CD4-positive, alpha-beta T cell treated with Interleukin-17A for 4 hours (primary cell): Measurements from ENCODE around the gene PCDHGB5.
A peak's percentile ranks its signal among the peaks of the same experiment; 100 is the strongest.
"Not testable (repeated sequence)": the region's sequence is repeated elsewhere in the genome, so short reads cannot be mapped to it uniquely, and the experiment has no call there.

Experiments used
- DNase-seq: peaks from one replicate; pipeline ENCODE4 v3.0.0-alpha.2; 2020; ENCODE audit warnings: mixed read lengths

Gene PCDHGB5

DNA sequence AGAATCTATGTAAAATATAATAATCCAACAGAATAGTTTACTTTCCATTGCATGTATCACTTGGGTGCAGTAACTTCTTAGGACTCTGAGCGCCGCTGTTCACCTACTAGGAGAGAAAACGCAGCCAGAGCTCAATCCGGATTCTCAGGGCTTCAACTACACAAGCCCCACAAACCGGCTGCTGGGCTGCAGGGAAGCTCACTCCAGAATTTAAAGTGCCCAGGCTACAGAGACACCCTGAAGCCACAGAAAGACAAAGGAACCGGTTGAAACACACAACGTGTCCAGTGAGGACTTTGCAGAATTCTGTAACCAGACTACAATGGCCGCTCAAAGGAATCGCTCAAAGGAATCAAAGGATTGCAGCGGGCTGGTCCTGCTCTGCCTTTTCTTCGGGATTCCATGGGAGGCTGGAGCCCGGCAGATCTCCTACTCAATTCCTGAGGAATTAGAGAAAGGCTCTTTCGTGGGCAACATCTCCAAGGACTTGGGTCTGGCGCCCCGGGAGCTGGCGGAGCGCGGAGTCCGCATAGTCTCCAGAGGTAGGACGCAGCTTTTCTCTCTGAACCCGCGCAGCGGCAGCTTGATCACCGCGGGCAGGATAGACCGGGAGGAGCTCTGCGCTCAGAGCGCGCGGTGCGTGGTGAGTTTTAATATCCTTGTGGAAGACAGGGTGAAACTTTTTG lies 15.2 kb downstream of the PCDHGB5 start, which contains the start of gene PCDHGA10:
Gene PCDHGA10, plus strand, starts transcription at position 134 of the 686 bp plus-strand sequence. Its CDS starts 189 bp downstream, at position 323.
- peak; percentile 63 for DNase-seq

DNA sequence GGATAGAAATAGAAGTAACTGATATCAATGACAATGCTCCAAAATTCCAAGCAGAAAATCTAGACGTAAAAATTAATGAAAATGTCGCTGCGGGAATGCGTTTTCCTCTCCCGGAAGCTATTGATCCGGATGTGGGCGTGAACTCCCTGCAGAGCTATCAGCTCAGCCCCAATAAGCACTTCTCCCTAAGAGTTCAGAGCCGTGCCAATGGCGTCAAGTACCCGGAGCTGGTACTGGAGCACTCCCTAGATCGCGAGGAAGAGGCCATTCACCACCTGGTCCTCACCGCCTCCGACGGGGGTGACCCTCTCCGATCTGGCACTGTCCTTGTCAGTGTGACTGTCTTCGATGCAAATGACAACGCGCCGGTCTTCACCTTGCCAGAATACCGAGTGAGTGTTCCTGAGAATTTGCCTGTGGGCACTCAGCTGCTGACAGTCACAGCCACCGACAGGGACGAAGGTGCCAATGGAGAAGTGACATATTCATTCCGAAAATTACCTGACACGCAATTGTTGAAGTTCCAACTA lies 15.9 kb downstream of the PCDHGB5 start:
- no peak for DNase-seq

DNA sequence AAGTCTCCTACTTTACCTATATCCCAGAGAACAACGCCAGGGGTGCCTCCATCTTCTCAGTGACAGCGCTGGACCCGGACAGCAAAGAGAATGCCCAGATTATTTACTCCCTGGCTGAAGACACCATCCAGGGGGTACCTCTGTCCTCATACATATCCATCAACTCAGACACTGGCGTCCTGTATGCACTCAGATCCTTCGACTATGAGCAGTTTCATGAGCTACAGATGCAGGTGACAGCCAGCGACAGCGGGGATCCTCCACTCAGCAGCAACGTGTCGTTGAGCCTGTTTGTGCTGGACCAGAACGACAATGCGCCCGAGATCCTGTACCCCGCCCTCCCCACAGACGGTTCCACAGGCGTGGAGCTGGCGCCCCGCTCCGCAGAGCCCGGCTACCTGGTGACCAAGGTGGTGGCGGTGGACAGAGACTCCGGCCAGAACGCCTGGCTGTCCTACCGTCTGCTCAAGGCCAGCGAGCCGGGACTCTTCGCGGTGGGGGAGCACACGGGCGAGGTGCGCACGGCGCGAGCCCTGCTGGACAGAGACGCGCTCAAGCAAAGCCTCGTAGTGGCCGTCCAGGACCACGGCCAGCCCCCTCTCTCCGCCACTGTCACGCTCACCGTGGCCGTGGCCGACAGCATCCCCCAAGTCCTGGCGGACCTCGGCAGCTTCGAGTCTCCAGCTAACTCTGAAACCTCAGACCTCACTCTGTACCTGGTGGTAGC lies 17.0 kb downstream of the PCDHGB5 start:
- not testable (repeated sequence) for DNase-seq

DNA sequence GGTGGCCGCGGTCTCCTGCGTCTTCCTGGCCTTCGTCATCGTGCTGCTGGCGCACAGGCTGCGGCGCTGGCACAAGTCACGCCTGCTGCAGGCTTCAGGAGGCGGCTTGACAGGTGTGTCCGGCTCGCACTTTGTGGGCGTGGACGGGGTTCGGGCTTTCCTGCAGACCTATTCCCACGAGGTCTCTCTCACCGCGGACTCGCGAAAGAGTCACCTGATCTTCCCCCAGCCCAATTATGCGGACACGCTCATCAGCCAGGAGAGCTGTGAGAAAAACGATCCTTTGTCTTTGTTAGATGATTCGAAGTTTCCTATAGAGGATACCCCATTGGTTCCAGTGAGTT lies 17.5 kb downstream of the PCDHGB5 start:
- DNase-seq, result not testable (repeated sequence)

DNA sequence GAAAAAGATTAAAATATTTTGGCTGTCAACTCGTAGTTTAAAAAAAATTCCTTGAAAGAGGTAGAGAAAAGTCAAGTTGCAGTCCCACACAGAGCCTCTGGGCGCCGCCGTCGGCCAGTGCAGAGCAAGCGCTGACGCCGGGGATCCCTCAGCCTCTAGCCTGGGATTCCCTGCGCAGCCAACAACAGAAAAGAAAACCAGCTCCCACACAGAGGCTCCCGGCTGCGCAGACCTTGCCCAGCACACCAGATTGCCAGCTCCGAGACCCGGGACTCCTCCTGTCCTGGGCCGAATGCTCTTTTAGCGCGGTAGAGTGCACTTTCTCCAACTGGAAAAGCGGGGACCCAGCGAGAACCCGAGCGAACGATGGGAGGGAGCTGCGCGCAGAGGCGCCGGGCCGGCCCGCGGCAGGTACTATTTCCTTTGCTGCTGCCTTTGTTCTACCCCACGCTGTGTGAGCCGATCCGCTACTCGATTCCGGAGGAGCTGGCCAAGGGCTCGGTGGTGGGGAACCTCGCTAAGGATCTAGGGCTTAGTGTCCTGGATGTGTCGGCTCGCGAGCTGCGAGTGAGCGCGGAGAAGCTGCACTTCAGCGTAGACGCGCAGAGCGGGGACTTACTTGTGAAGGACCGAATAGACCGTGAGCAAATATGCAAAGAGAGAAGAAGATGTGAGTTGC lies 19.9 kb downstream of the PCDHGB5 start, which contains the start of gene PCDHGB7:
Gene PCDHGB7, plus strand, starts transcription at position 184 of the 679 bp plus-strand sequence. Its CDS starts 183 bp downstream, at position 367.
- peak; percentile 53 for DNase-seq

GRCh38 chr5:141419074-141419880 lies 21.5 kb downstream of the PCDHGB5 start:
- no peak for DNase-seq

DNA sequence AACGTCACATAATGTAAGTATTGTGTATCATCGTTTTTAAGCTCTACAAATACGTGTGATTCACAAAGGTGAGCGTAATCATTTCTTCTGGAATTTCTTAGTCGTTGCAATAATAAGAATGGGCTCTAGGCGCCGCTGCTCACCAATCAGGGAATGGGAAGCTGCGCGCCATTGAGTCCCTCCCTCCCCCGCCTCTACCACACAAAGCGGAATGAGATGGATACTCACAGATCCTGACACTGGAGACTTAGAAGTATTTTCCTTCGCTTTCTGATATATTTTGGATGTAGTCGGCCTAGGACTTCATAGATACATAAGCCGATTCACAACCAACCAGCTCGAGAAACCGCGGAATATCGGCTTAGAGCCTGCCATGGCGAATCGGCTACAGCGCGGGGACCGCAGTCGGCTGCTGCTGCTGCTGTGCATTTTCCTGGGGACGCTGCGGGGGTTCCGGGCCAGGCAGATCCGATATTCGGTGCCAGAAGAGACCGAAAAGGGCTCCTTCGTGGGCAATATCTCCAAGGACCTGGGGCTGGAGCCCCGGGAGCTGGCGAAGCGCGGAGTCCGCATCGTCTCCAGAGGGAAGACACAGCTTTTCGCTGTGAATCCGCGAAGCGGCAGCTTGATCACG lies 23.2 kb downstream of the PCDHGB5 start, which contains the start of gene PCDHGA11:
Gene PCDHGA11, plus strand, starts transcription at position 197 of the 634 bp plus-strand sequence. Its CDS starts 177 bp downstream, at position 374.
- peak; percentile 53 for DNase-seq

DNA sequence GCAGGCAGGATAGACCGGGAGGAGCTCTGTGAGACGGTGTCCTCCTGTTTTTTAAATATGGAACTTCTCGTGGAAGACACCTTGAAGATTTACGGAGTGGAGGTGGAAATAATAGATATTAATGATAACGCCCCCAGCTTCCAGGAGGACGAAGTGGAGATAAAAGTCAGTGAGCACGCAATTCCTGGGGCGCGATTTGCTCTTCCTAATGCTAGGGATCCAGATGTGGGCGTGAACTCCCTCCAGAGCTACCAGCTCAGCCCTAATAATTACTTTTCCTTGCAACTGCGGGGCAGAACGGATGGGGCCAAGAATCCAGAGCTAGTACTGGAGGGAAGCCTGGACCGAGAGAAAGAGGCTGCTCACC lies 23.7 kb downstream of the PCDHGB5 start:
- DNase-seq, result no peak

DNA sequence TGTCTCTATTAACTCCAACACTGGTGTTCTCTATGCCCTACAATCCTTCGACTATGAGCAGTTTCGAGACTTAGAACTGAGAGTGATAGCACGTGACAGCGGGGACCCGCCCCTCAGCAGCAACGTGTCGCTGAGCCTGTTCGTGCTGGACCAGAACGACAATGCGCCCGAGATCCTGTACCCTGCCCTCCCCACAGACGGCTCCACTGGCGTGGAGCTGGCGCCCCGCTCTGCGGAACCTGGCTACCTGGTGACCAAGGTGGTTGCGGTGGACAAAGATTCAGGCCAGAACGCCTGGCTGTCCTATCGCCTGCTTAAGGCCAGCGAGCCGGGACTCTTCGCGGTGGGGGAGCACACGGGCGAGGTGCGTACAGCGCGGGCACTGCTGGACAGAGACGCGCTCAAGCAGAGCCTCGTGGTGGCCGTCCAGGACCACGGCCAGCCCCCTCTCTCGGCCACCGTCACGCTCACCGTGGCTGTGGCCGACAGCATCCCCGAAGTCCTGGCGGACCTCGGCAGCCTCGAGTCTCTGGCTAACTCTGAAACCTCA lies 25.1 kb downstream of the PCDHGB5 start:
- no peak for DNase-seq

GRCh38 chr5:141427783-141428426 lies 30.2 kb downstream of the PCDHGB5 start:
- no peak for DNase-seq

- no peak for DNase-seq
These were observed 32.8 kb downstream of the PCDHGB5 start, which contains the start of gene PCDHGA12 for GRCh38 chr5:141430332-141431113. TSS of gene PCDHGA12 (plus strand) at chr5:141430507. CDS start at chr5:141430760, 253 bp downstream.

DNA sequence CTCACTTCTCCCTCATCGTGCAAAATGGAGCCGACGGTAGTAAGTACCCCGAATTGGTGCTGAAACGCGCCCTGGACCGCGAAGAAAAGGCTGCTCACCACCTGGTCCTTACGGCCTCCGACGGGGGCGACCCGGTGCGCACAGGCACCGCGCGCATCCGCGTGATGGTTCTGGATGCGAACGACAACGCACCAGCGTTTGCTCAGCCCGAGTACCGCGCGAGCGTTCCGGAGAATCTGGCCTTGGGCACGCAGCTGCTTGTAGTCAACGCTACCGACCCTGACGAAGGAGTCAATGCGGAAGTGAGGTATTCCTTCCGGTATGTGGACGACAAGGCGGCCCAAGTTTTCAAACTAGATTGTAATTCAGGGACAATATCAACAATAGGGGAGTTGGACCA lies 33.5 kb downstream of the PCDHGB5 start:
- no peak for DNase-seq

DNA sequence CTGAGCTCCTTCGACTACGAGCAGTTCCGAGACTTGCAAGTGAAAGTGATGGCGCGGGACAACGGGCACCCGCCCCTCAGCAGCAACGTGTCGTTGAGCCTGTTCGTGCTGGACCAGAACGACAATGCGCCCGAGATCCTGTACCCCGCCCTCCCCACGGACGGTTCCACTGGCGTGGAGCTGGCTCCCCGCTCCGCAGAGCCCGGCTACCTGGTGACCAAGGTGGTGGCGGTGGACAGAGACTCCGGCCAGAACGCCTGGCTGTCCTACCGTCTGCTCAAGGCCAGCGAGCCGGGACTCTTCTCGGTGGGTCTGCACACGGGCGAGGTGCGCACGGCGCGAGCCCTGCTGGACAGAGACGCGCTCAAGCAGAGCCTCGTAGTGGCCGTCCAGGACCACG lies 34.6 kb downstream of the PCDHGB5 start:
- not testable (repeated sequence) for DNase-seq

DNA sequence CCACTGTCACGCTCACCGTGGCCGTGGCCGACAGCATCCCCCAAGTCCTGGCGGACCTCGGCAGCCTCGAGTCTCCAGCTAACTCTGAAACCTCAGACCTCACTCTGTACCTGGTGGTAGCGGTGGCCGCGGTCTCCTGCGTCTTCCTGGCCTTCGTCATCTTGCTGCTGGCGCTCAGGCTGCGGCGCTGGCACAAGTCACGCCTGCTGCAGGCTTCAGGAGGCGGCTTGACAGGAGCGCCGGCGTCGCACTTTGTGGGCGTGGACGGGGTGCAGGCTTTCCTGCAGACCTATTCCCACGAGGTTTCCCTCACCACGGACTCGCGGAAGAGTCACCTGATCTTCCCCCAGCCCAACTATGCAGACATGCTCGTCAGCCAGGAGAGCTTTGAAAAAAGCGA lies 35.0 kb downstream of the PCDHGB5 start:
- DNase-seq, result not testable (repeated sequence)

DNA sequence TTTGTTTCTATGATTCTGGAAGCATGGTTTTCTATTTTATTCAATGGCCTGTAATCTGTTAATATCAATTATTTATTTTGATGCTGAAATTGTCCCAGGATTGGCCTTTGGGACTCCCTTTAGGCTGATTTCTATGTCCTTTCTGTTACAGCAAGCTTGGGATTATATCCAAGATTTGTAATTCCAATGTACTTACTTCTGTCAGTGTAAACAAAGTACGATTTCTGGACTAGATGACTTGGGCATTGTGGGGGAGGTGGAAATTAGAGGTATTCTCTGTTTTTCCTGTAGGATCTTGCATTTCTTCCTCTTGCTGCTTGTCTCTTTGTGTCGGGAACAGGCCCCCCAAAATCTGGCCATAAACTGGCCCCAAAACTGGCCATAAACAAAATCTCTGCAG lies 36.3 kb downstream of the PCDHGB5 start:
- DNase-seq, result no peak

DNA sequence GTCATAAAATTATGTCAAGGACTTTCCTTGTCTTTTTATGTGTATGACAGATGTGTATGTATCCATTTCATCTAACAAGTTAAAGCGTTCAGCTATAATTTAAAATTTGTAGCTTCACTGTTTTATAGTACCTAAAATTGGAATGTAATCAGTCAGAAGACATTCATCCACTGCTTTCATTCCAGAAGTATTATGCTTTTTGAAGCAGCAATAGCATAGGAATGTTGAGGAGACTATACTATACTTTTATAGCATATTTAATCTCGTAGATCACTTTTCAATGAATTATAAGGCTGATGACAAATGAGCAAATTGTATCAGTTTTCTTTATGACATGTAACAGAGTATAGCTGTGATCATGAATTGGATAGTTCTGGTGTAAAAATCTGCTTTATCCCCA lies 39.5 kb downstream of the PCDHGB5 start:
- no peak for DNase-seq

DNA sequence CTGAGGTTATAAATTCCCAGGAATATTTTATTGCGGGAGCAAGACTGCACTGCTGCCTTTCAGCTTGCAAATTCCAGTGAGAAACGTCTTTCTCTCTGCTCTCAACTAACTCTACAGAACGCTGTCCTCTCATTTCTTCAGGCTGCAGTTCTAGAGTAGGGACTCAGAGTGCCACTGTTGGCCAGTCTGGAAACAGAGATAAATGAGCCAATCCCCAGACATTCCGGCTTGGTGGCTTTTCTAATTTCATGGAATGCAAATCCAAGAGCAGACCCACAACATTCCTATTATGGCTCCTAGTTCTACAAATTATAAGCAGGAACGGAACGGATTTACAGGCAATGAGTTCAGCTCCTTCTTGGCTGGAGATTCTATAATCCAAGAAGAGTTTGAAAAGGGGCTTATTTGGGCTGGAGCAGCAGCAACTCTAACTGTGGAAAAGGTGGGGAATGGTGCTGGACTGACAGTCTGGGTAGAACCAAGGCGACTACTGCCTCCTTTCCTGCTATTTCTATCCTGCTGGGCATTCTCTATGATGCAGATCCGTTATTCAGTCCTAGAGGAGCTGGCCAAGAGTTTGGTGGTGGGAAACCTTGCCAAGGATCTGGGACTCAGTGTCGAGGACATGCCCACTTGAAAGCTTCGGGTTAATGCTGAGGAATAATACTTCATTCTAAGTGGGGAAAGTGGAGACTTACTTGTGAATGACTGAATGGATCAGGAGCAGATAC lies 41.8 kb downstream of the PCDHGB5 start:
- no peak for DNase-seq

DNA sequence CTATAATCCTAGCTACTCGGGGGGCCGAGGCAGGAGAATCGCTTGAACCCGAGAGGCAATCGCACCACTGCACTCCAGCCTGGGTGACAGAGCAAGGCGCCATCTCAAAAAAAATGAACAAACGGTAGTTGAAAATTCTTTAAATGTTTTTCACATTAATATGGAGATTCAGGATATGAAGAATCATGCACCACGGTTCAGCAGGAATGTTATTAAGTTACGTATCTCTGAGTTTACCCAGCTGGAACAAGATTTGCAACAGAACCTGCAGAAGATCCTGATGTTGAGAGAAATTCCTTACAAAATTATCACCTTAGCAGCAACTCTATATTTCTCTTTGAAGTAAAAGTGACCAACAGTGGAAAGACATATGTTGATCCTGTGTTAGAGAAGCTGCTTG lies 42.6 kb downstream of the PCDHGB5 start:
- no peak for DNase-seq

DNA sequence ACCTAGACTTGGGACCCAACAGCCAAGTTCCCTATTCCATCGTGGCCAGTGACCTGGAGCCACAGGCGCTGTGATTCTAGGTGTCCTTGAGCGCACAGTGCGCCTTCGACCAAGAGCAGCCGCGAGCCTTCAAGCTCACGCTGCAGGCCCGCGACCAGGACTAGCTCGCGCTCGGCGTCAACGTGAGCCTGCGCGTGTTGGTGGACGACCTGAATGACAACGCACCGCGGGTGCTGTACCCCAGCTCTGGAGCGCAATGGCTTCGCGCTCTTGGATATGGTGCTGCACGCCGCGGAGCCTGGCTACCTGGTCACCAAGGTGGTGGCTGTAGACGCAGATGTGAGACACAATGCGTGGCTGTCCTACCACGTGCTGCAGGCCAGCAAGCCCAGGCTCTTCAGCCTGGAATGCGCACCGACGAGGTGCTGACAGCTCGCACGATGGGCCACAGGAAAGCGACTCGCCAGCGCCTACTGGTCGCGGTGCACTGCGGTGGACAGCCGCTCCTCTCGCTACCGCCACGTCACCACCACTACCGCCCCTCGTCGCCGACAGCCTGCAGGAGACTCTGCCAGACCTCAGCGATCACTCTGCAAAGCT lies 43.9 kb downstream of the PCDHGB5 start:
- no peak for DNase-seq
